ENCODE results near the gene C19orf67.

C19orf67 gene

GRCh38 chr19:14081797-14082674, 3.5 kb downstream of the C19orf67 start:
- DNase-seq, result no peak

- DNase-seq, result peak; percentile 99 to 100
Observed at GRCh38 chr19:14080887-14081796, 4.4 kb downstream of the C19orf67 start.

- DNase-seq, result no peak
Observed at GRCh38 chr19:14078411-14078810, 7.2 kb downstream of the C19orf67 start.

- DNase-seq, result no peak
Observed at GRCh38 chr19:14073925-14074838, 11.4 kb downstream of the C19orf67 start.

- DNase-seq, result peak in 1 of 2 experiments; percentile 76
Observed at GRCh38 chr19:14073261-14073924, 12.2 kb downstream of the C19orf67 start.

GRCh38 chr19:14072535-14073260, 12.9 kb downstream of the C19orf67 start, which contains the start of gene MISP3:
Gene MISP3 (plus strand): TSS chr19:14072786. CDS start chr19:14073310, 524 bp downstream.
- no peak for DNase-seq

- no peak for DNase-seq
Observed at GRCh38 chr19:14070268-14071050, 15.1 kb downstream of the C19orf67 start.

- DNase-seq, result no peak
Observed at GRCh38 chr19:14066134-14066533, 19.4 kb downstream of the C19orf67 start.

- no peak for DNase-seq
Observed at GRCh38 chr19:14063105-14063504, 22.5 kb downstream of the C19orf67 start.

- no peak for DNase-seq
Observed at GRCh38 chr19:14062558-14062855, 23.1 kb downstream of the C19orf67 start.

GRCh38 chr19:14061751-14062557, 23.6 kb downstream of the C19orf67 start, which contains the start of gene PALM3:
Gene PALM3 (minus strand): TSS chr19:14062076. CDS start chr19:14061980, 96 bp downstream.
- DNase-seq, result no peak

GRCh38 chr19:14061081-14061749, 24.4 kb downstream of the C19orf67 start:
- DNase-seq, result no peak

GRCh38 chr19:14059652-14060155, 25.9 kb downstream of the C19orf67 start:
- DNase-seq, result no peak

- no peak for DNase-seq
Observed at GRCh38 chr19:14059093-14059480, 26.5 kb downstream of the C19orf67 start.

GRCh38 chr19:14058182-14059092, 27.1 kb downstream of the C19orf67 start:
- DNase-seq, result no peak

GRCh38 chr19:14056741-14057356, 28.7 kb downstream of the C19orf67 start:
- no peak for DNase-seq

GRCh38 chr19:14056069-14056666, 29.4 kb downstream of the C19orf67 start:
- DNase-seq, result no peak
